ENCODE measurements around the gene FLOT2.

DNA sequence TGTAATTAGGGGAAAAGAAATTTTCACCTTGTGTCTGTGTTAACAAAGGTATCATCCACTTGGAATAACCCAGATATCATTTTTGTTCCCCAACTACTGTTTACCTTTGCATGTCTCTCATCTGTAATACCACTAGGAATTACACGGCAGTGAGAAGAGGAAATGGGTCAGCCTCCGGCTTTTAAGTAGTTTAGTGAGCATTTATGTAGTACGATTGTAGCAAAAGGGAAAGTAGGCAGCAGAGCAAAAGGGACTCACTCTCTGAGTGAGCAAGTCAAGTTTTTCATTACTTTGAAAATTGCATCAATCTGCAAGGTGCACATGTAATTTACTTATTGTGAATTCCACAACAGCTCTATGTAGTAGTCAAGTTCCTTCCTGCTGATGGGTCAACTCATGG, 42.6 kb upstream of the FLOT2 start:
- TF ChIP-seq CTCF (conservative IDR thresholded peaks at IDR 0.05; ENCODE audit: low read depth, low read length): no peak
- no peak for TF ChIP-seq EZH2 (IDR thresholded peaks at IDR 0.05; ENCODE audit: low read length, unreplicated experiment)
- TF ChIP-seq EZH2phosphoT487 (IDR thresholded peaks at IDR 0.05; ENCODE audit: borderline replicate concordance, low read length): no peak
